Colonic mucosa (tissue), 4 donors: ENCODE data around the gene ANAPC16. TPM values are rescaled to one million over a fixed set of nuclear protein-coding genes. Genes with fewer than 3 reads are reported as not detected.

Experiments
- DNase-seq: peaks from one replicate; pipeline ENCODE4 v3.0.0-alpha.2; 2020
- H3K27ac ChIP-seq: fragments of 200-600 bp; one replicate; pipeline ENCODE4 v1.8.0; 2021
- H3K27me3 ChIP-seq: fragments of 200-600 bp; one replicate; pipeline ENCODE4 v1.8.0; 2021
- H3K36me3 ChIP-seq: fragments of 200-600 bp; one replicate; pipeline ENCODE4 v1.8.0; 2021
- H3K4me1 ChIP-seq: fragments of 200-600 bp; one replicate; pipeline ENCODE4 v1.8.0; 2021; ENCODE audit warnings: mild to moderate bottlenecking
- H3K4me3 ChIP-seq: fragments of 200-600 bp; one replicate; pipeline ENCODE4 v1.8.0; 2021
- H3K9ac ChIP-seq, 2 donors: one replicate each; pipeline ENCODE4 v1.7.0; 2013; ENCODE audit warnings: control low read depth in 2 of 2, low read depth in 2 of 2, low read length in 2 of 2
- H3K9me3 ChIP-seq: fragments of 200-600 bp; one replicate; pipeline ENCODE4 v1.8.0; 2021
- CTCF ChIP-seq: fragments of 200-600 bp; IDR thresholded peaks from one replicate; pipeline ENCODE4 v1.8.0; 2022; ENCODE audit warnings: antibody characterized with exemption, mild to moderate bottlenecking
- intact Hi-C: fragments of 100-400 bp; cut with DNase I; formaldehyde crosslinking; loops from one replicate; pipeline ENCODE4 v1.14.1; 2022
- total RNA-seq, 2 donors: library from RNA; stranded (reverse); fragmentation: NEBNext Ultra II Directional in 1 of 2; extraction: Animal tissue kit (Norgen Biotek cat#: 25700) in 1 of 2; gene quantifications; one replicate each; pipeline ENCODE4 v1.2.1, GENCODE V29; 2021
- donor health status: healthy.
- donor health status: DM: no; HTN: no; CAD: no.
- donor health status: DM: no; HTN: no; CAD: no.

The ANAPC16 gene
- total RNA-seq: 10 to 100 TPM; 63.2 to 85.2 TPM

GRCh38 chr10:72215611-72216549 lies at the start of gene ANAPC16, which contains the start of gene ASCC1:
TSS of gene ANAPC16 (plus strand) at chr10:72216012. CDS start at chr10:72223915, 7,903 bp downstream.
TSS of gene ASCC1 (minus strand) at chr10:72216276. CDS start at chr10:72213298, 2,978 bp downstream.
- Histone ChIP-seq H3K4me3 (peak within 1 kb of the TSS; percentile 57), H3K27ac (peak within 1 kb of the TSS; percentile 97), H3K36me3 (no peaks in the 10 kb centered on the region), H3K4me1 (peaks cover 7% of the 10 kb centered on the region), H3K27me3 (no peaks in the 10 kb centered on the region), H3K9ac (peak within 1 kb of the TSS; percentile 74 to 94), H3K9me3 (no peaks in the 10 kb centered on the region)
- intact Hi-C loops: no loop called here
- DNase-seq: peak; percentile 94
- no peak for TF ChIP-seq CTCF

- no peak overlapping the region for H3K4me3 ChIP-seq
- DNase-seq: no peak
- no peaks in the 10 kb centered on the region for H3K36me3 ChIP-seq
- H3K27me3 ChIP-seq: no peaks in the 10 kb centered on the region
- no peaks in the 10 kb centered on the region for H3K4me1 ChIP-seq
- no peaks in the 10 kb centered on the region for H3K9me3 ChIP-seq
- no peak overlapping the region for H3K27ac ChIP-seq
- H3K9ac ChIP-seq: no peak overlapping the region
- TF ChIP-seq CTCF: no peak
- intact Hi-C loops: no loop called here
These were observed 48.7 kb upstream of the ANAPC16 start for GRCh38 chr10:72167118-72167517.

- intact Hi-C loops: no loop called here
- Histone ChIP-seq H3K36me3 (no peaks in the 10 kb centered on the region), H3K9ac (no peak overlapping the region), H3K9me3 (no peaks in the 10 kb centered on the region), H3K4me3 (no peak overlapping the region), H3K27ac (peak overlapping the region; percentile 65), H3K27me3 (no peaks in the 10 kb centered on the region), H3K4me1 (no peaks in the 10 kb centered on the region)
- DNase-seq: peak; percentile 85
- TF ChIP-seq CTCF: no peak
These were observed 45.5 kb upstream of the ANAPC16 start for GRCh38 chr10:72170263-72170662.

- Histone ChIP-seq H3K9ac (no peak overlapping the region), H3K4me1 (no peaks in the 10 kb centered on the region), H3K36me3 (no peaks in the 10 kb centered on the region), H3K4me3 (no peak overlapping the region), H3K27me3 (no peaks in the 10 kb centered on the region), H3K27ac (peak overlapping the region; percentile 65), H3K9me3 (no peaks in the 10 kb centered on the region)
- intact Hi-C loops: no loop called here
- no peak for TF ChIP-seq CTCF
- DNase-seq: no peak
These were observed 45.1 kb upstream of the ANAPC16 start for GRCh38 chr10:72170733-72171132.

GRCh38 chr10:72171175-72171630 lies 44.6 kb upstream of the ANAPC16 start:
- intact Hi-C loops: no loop called here
- H3K27me3 ChIP-seq: no peaks in the 10 kb centered on the region
- H3K36me3 ChIP-seq: no peaks in the 10 kb centered on the region
- no peak for TF ChIP-seq CTCF
- H3K27ac ChIP-seq: peak overlapping the region; percentile 65
- no peaks in the 10 kb centered on the region for H3K9me3 ChIP-seq
- H3K4me1 ChIP-seq: no peaks in the 10 kb centered on the region
- peak; percentile 65 for DNase-seq
- H3K9ac ChIP-seq: no peak overlapping the region
- no peak overlapping the region for H3K4me3 ChIP-seq
